SU-DHL-6 (cell line): ENCODE results near the gene PELI1.

Source experiments
- CTCF ChIP-seq: fragments of 200-600 bp; sonication (generic); IDR thresholded peaks from one replicate; pipeline ENCODE4 v1.5.1; 2017; ENCODE audit warnings: antibody characterized with exemption, mild to moderate bottlenecking, low read length, moderate library complexity; ENCODE audit not compliant: insufficient read depth, poor library complexity, severe bottlenecking
- EZH2phosphoT487 ChIP-seq: fragments of 200-600 bp; sonication (generic), shearing (Covaris generic); conservative IDR thresholded peaks from 2 replicates; pipeline ENCODE4 v1.6.1; 2018; ENCODE audit warnings: mild to moderate bottlenecking, antibody characterized with exemption, low read length, moderate library complexity, mixed read lengths

- TF ChIP-seq CTCF (no peak), EZH2phosphoT487 (no peak)
Observed at GRCh38 chr2:64133354-64133753, 10.9 kb downstream of the PELI1 start.
